ENCODE measurements around the gene USF2. TPM values are rescaled to one million over a fixed set of nuclear protein-coding genes. Genes with fewer than 3 reads are reported as not detected.

USF2 gene
- polyA plus RNA-seq, 1 donor (not counting 4 experiments of a cell fraction or from before 2014, with no cell fraction given) = 53.8 TPM

DNA sequence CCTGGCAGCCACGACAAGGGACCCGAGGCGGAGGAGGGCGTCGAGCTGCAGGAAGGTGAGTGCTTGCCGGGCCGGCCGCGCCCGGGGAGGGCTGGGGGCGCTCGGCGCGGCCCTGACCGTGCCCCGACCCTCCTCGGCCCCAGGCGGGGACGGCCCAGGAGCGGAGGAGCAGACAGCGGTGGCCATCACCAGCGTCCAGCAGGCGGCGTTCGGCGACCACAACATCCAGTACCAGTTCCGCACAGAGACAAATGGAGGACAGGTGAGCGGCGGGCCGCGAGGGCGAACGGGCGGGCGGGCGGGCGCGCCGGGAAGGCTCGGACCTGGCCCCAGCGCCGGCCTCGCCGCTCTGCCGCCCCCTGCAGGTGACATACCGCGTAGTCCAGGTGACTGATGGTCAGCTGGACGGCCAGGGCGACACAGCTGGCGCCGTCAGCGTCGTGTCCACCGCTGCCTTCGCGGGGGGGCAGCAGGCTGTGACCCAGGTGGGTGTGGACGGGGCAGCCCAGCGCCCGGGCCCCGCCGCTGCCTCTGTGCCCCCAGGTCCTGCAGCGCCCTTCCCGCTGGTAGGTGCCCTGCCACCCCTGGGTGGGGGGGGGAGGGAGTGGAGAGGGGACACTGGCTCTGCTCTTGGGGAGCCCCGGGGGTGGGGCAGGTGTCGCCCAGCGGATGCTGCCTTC, 816 bp downstream of the USF2 start:
- peak overlapping the region; percentile 54 for H3K27ac ChIP-seq (ENCODE audit: control insufficient read depth, insufficient read depth, low read length)
- peak overlapping the region; percentile 60 for H3K4me2 ChIP-seq (ENCODE audit: control insufficient read depth, extremely low read depth, insufficient read depth, low read depth, low read length)
- dilution Hi-C loops (cut with MboI; ENCODE audit: extremely low pct_ligation_motif_present, low sequenced_read_pairs) = no loop called here
- H3K9me1 ChIP-seq (ENCODE audit: control insufficient read depth, extremely low read depth, insufficient read depth, low read length) = no peaks in the 10 kb centered on the region
- H3K9me3 ChIP-seq (ENCODE audit: control insufficient read depth, low read depth, low read length) = no peaks in the 10 kb centered on the region
- peaks cover 27 to 39% of the 10 kb centered on the region in 2 experiments for H3K36me3 ChIP-seq (ENCODE audit: control insufficient read depth in 2 of 2, extremely low read depth in 1 of 2, insufficient read depth in 2 of 2, low read length in 2 of 2)
- H3K4me1 ChIP-seq (ENCODE audit: control insufficient read depth, extremely low read depth, insufficient read depth, low read length) = peaks cover 17% of the 10 kb centered on the region
- peak overlapping the region; percentile 48 to 65 (median 49) for H3K4me3 ChIP-seq (ENCODE audit: control insufficient read depth in 2 of 3, extremely low read depth in 1 of 3, insufficient read depth in 2 of 3, low read depth in 1 of 3, low read length in 3 of 3)
- FAIRE-seq (no peak), DNase-seq (ENCODE audit: low read depth, low spot score) (no peak)
- peak overlapping the region; percentile 49 for H2AFZ ChIP-seq (ENCODE audit: control insufficient read depth, low read length)
- H3K9ac ChIP-seq (ENCODE audit: control insufficient read depth, extremely low read depth, insufficient read depth, low read length) = peak overlapping the region; percentile 77
- peaks cover 17% of the 10 kb centered on the region for H3K79me2 ChIP-seq (ENCODE audit: control insufficient read depth, insufficient read depth, low read length)
- H3K27me3 ChIP-seq (ENCODE audit: control insufficient read depth, extremely low read depth, insufficient read depth, low read length) = no peaks in the 10 kb centered on the region
- TF ChIP-seq EZH2 (IDR thresholded peaks at IDR 0.05; ENCODE audit: low read length) (no peak), CTCF (optimal IDR thresholded peaks at IDR 0.05 in 1 of 3, IDR thresholded peaks at IDR 0.05 in 1 of 3, conservative IDR thresholded peaks at IDR 0.05 in 1 of 3; ENCODE audit: extremely low read depth in 1 of 3, insufficient read depth in 2 of 3, low read length in 3 of 3) (peak in 2 of 3 experiments; percentile 61 to 74)
- H4K20me1 ChIP-seq (ENCODE audit: control insufficient read depth, extremely low read depth, insufficient read depth, low read length) = no peaks in the 10 kb centered on the region

DNA sequence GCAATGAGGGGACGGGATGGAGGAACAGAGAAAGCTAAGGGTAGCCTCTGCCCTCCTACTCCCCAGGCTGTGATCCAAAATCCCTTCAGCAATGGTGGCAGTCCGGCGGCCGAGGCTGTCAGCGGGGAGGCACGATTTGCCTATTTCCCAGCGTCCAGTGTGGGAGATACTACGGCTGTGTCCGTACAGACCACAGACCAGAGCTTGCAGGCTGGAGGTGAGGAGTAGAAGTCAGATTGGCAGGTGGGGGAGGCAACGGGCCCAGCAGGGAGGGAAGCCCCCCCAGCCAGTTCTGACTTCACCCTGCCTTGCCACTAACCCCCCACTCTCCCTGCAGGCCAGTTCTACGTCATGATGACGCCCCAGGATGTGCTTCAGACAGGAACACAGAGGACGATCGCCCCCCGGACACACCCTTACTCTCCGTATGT, 1.6 kb downstream of the USF2 start:
- no peaks in the 10 kb centered on the region for H4K20me1 ChIP-seq (ENCODE audit: control insufficient read depth, extremely low read depth, insufficient read depth, low read length)
- dilution Hi-C loops (cut with MboI; ENCODE audit: extremely low pct_ligation_motif_present, low sequenced_read_pairs) = no loop called here
- H3K27me3 ChIP-seq (ENCODE audit: control insufficient read depth, extremely low read depth, insufficient read depth, low read length) = no peaks in the 10 kb centered on the region
- peaks cover 17% of the 10 kb centered on the region for H3K79me2 ChIP-seq (ENCODE audit: control insufficient read depth, insufficient read depth, low read length)
- H3K9me3 ChIP-seq (ENCODE audit: control insufficient read depth, low read depth, low read length) = no peaks in the 10 kb centered on the region
- H3K4me3 ChIP-seq (ENCODE audit: control insufficient read depth in 2 of 3, extremely low read depth in 1 of 3, insufficient read depth in 2 of 3, low read depth in 1 of 3, low read length in 3 of 3) = peak overlapping the region in 1 of 3 experiments; percentile 49
- no peak overlapping the region for H2AFZ ChIP-seq (ENCODE audit: control insufficient read depth, low read length)
- no peak for DNase-seq (ENCODE audit: low read depth, low spot score)
- FAIRE-seq = no peak
- no peak overlapping the region for H3K27ac ChIP-seq (ENCODE audit: control insufficient read depth, insufficient read depth, low read length)
- peaks cover 14% of the 10 kb centered on the region for H3K4me1 ChIP-seq (ENCODE audit: control insufficient read depth, extremely low read depth, insufficient read depth, low read length)
- peaks cover 22 to 33% of the 10 kb centered on the region in 2 experiments for H3K36me3 ChIP-seq (ENCODE audit: control insufficient read depth in 2 of 2, extremely low read depth in 1 of 2, insufficient read depth in 2 of 2, low read length in 2 of 2)
- no peak overlapping the region for H3K9ac ChIP-seq (ENCODE audit: control insufficient read depth, extremely low read depth, insufficient read depth, low read length)
- TF ChIP-seq CTCF (optimal IDR thresholded peaks at IDR 0.05 in 1 of 3, IDR thresholded peaks at IDR 0.05 in 1 of 3, conservative IDR thresholded peaks at IDR 0.05 in 1 of 3; ENCODE audit: extremely low read depth in 1 of 3, insufficient read depth in 2 of 3, low read length in 3 of 3) (no peak), EZH2 (IDR thresholded peaks at IDR 0.05; ENCODE audit: low read length) (no peak)
- no peaks in the 10 kb centered on the region for H3K9me1 ChIP-seq (ENCODE audit: control insufficient read depth, extremely low read depth, insufficient read depth, low read length)
- H3K4me2 ChIP-seq (ENCODE audit: control insufficient read depth, extremely low read depth, insufficient read depth, low read depth, low read length) = peak overlapping the region; percentile 60

Measured in keratinocyte (primary cell).